H1 (cell line): Measurements from ENCODE around the gene BAAT. TPM values are rescaled to one million over a fixed set of nuclear protein-coding genes. Genes with fewer than 3 reads are reported as not detected.

Experiments
- CTCF ChIA-PET: fragments of 300-600 bp; sonication (Branson Sonifier 250); formaldehyde crosslinking; loops from one replicate; lab custom pipeline; 2021; ENCODE audit not compliant: partially characterized antibody; lab: Charles Lee
- POLR2A ChIA-PET: fragments of 300-600 bp; sonication (Branson Sonifier 250); formaldehyde crosslinking; loops from one replicate; lab custom pipeline; 2021; ENCODE audit warnings: inconsistent platforms; ENCODE audit not compliant: partially characterized antibody; lab: Charles Lee
- DNase-seq, 2 experiments: peaks; one replicate each; pipeline versions ENCODE4 v3.0.0 to v3.0.0-alpha.2; 2010 to 2022; ENCODE audit warnings: low spot score in 2 of 2, low read depth in 1 of 2, mixed read lengths in 1 of 2
- FAIRE-seq: peaks from 2 replicates; lab custom pipeline; 2011; peaks lifted over from hg19 to GRCh38; lab: Jason Lieb, UNC
- H2AFZ ChIP-seq: 2 replicates; pipeline ENCODE4 v1.8.1; 2012; ENCODE audit warnings: low read length, inconsistent platforms
- H2AK5ac ChIP-seq: 2 replicates; pipeline ENCODE4 v1.6.1; 2013; ENCODE audit warnings: low read depth, low read length
- H2BK120ac ChIP-seq: replicated peaks from 2 replicates; pipeline ENCODE3; 2013; ENCODE audit warnings: low read depth, low read length, inconsistent platforms
- H2BK12ac ChIP-seq: 2 replicates; pipeline ENCODE4 v1.6.1; 2013; ENCODE audit warnings: low read depth, low read length
- H2BK15ac ChIP-seq: 2 replicates; pipeline ENCODE4 v1.6.1; 2013; ENCODE audit warnings: low read length
- H2BK20ac ChIP-seq: 2 replicates; pipeline ENCODE4 v1.6.1; 2013; ENCODE audit warnings: low read length
- H2BK5ac ChIP-seq: 2 replicates; pipeline ENCODE4 v1.6.1; 2013; ENCODE audit warnings: low read depth, low read length
- H3K14ac ChIP-seq: 2 replicates; pipeline ENCODE4 v1.6.1; 2013; ENCODE audit warnings: inconsistent platforms; ENCODE audit not compliant: insufficient read length
- H3K18ac ChIP-seq: 2 replicates; pipeline ENCODE4 v1.6.1; 2013; ENCODE audit warnings: low read length; ENCODE audit errors: extremely low read depth
- H3K23ac ChIP-seq: 2 replicates; pipeline ENCODE4 v1.6.1; 2013; ENCODE audit warnings: inconsistent platforms; ENCODE audit not compliant: insufficient read length
- H3K23me2 ChIP-seq: 2 replicates; pipeline ENCODE4 v1.6.1; 2013; ENCODE audit warnings: low read depth, low read length
- H3K27ac ChIP-seq: 2 replicates; pipeline ENCODE4 v1.6.1; 2011; ENCODE audit warnings: low read depth, low read length, inconsistent platforms
- H3K27me3 ChIP-seq, 4 experiments: replicated peaks in 1 of 4; 1 replicate in 1 of 4; 2 replicates in 3 of 4; pipeline versions ENCODE4 v1.6.1 to v1.8.1; 2011 to 2013; ENCODE audit warnings: low read length in 3 of 4, mild to moderate bottlenecking in 3 of 4, inconsistent platforms in 2 of 4, mixed read lengths in 2 of 4, moderate library complexity in 1 of 4; ENCODE audit not compliant: control insufficient read depth in 3 of 4, insufficient read depth in 3 of 4; ENCODE audit errors: extremely low read depth in 1 of 4
- H3K36me3 ChIP-seq, 4 experiments: 2 replicates each; pipeline versions ENCODE4 v1.6.1 to v1.8.1; 2011 to 2013; ENCODE audit warnings: mild to moderate bottlenecking in 4 of 4, low read length in 3 of 4, moderate library complexity in 2 of 4, control low read depth in 1 of 4, inconsistent platforms in 1 of 4; ENCODE audit not compliant: insufficient read depth in 4 of 4, control insufficient read depth in 2 of 4
- H3K4ac ChIP-seq: replicated peaks from 2 replicates; pipeline ENCODE3; 2013; ENCODE audit warnings: low read length, low read depth, mixed read lengths, inconsistent platforms; ENCODE audit not compliant: insufficient read length
- H3K4me1 ChIP-seq, 4 experiments: replicated peaks in 1 of 4; 1 replicate in 1 of 4; 2 replicates in 3 of 4; pipeline versions ENCODE4 v1.6.1 to v1.8.1; 2011 to 2013; ENCODE audit warnings: low read length in 3 of 4, inconsistent platforms in 2 of 4, mixed read lengths in 1 of 4; ENCODE audit not compliant: insufficient read depth in 4 of 4, control insufficient read depth in 3 of 4
- H3K4me2 ChIP-seq, 2 experiments: 2 replicates each; pipeline versions ENCODE4 v1.6.1 to v1.8.1; 2011 to 2013; ENCODE audit warnings: low read depth in 2 of 2, low read length in 2 of 2, control low read depth in 1 of 2, inconsistent platforms in 1 of 2, mild to moderate bottlenecking in 1 of 2; ENCODE audit not compliant: insufficient read depth in 1 of 2
- H3K4me3 ChIP-seq, 4 experiments: fragments of 200-600, 300-600 bp in 1 of 4; sonication (generic), shearing (Covaris generic), sonication (Bioruptor Twin) in 1 of 4; 2 replicates each; pipeline versions ENCODE4 v1.5.1 to v1.8.1; 2011 to 2016; ENCODE audit warnings: low read length in 4 of 4, low read depth in 3 of 4, control low read depth in 2 of 4, inconsistent platforms in 2 of 4, mild to moderate bottlenecking in 2 of 4, mixed read lengths in 1 of 4, moderate library complexity in 1 of 4; ENCODE audit not compliant: insufficient read depth in 2 of 4; ENCODE audit errors: extremely low read depth in 1 of 4
- H3K56ac ChIP-seq: replicated peaks from 2 replicates; pipeline ENCODE3; 2013; ENCODE audit warnings: low read depth, mild to moderate bottlenecking, mixed read lengths, low read length, inconsistent platforms; ENCODE audit not compliant: insufficient read length
- H3K79me1 ChIP-seq: 2 replicates; pipeline ENCODE4 v1.6.1; 2013; ENCODE audit warnings: low read depth, low read length, control low read depth
- H3K79me2 ChIP-seq, 2 experiments: 2 replicates each; pipeline versions ENCODE4 v1.6.1 to v1.8.1; 2012 to 2013; ENCODE audit warnings: low read length in 2 of 2, mild to moderate bottlenecking in 2 of 2, inconsistent platforms in 1 of 2; ENCODE audit not compliant: insufficient read depth in 2 of 2, control insufficient read depth in 1 of 2
- H3K9ac ChIP-seq, 4 experiments: replicated peaks in 1 of 4; 1 replicate in 1 of 4; 2 replicates in 3 of 4; pipeline versions ENCODE4 v1.6.1 to v1.8.1; 2011 to 2013; ENCODE audit warnings: low read depth in 3 of 4, low read length in 3 of 4, control low read depth in 2 of 4, mild to moderate bottlenecking in 2 of 4, moderate library complexity in 2 of 4, inconsistent platforms in 1 of 4; ENCODE audit errors: extremely low read depth in 1 of 4
- H3K9me3 ChIP-seq, 2 experiments: 2 replicates each; pipeline versions ENCODE4 v1.6.1 to v1.8.1; 2012 to 2013; ENCODE audit warnings: mild to moderate bottlenecking in 2 of 2, moderate library complexity in 2 of 2, control low read depth in 1 of 2, inconsistent platforms in 1 of 2, low read depth in 1 of 2, low read length in 1 of 2, mixed read lengths in 1 of 2; ENCODE audit not compliant: insufficient read depth in 2 of 2
- H4K20me1 ChIP-seq, 2 experiments: replicated peaks in 1 of 2; 2 replicates each; pipeline versions ENCODE3 to v1.8.1; 2011 to 2013; ENCODE audit warnings: inconsistent platforms in 2 of 2, low read length in 2 of 2, mild to moderate bottlenecking in 1 of 2; ENCODE audit not compliant: insufficient read depth in 2 of 2, control insufficient read depth in 1 of 2
- H4K5ac ChIP-seq: 2 replicates; pipeline ENCODE4 v1.6.1; 2013; ENCODE audit warnings: low read length, low read depth, mixed read lengths, inconsistent platforms; ENCODE audit not compliant: insufficient read length
- H4K8ac ChIP-seq: 2 replicates; pipeline ENCODE4 v1.8.0; 2013; ENCODE audit warnings: mild to moderate bottlenecking, moderate library complexity, low read length, inconsistent platforms; ENCODE audit not compliant: insufficient read depth; ENCODE audit errors: extremely low read depth
- H4K91ac ChIP-seq: replicated peaks from 2 replicates; pipeline ENCODE3; 2013; ENCODE audit warnings: low read length, mixed read lengths, inconsistent platforms; ENCODE audit not compliant: insufficient read length
- BACH1 ChIP-seq: IDR thresholded peaks from 2 replicates; pipeline ENCODE4 v1.6.1; 2012; ENCODE audit warnings: low read length, improper control_type of control experiment
- CTBP2 ChIP-seq: IDR thresholded peaks from 2 replicates; pipeline ENCODE4 v1.7.0; 2011; ENCODE audit warnings: borderline replicate concordance, mild to moderate bottlenecking, moderate library complexity, mixed read lengths, low read length; ENCODE audit not compliant: insufficient read depth, insufficient read length
- HDAC6 ChIP-seq: IDR thresholded peaks from one replicate; pipeline ENCODE4 v1.7.1; 2012; ENCODE audit warnings: low read depth, mild to moderate bottlenecking, inconsistent platforms, low read length, moderate library complexity
- JUN ChIP-seq: IDR thresholded peaks from 2 replicates; pipeline ENCODE4 v1.6.1; 2011; ENCODE audit warnings: low read depth, mild to moderate bottlenecking, improper control_type of control experiment, low read length
- NRF1 ChIP-seq: IDR thresholded peaks from 2 replicates; pipeline ENCODE4 v1.6.1; 2011; ENCODE audit warnings: mild to moderate bottlenecking, low read depth, low read length, improper control_type of control experiment
- POLR2A ChIP-seq, 2 experiments: IDR thresholded peaks; 1 replicate in 1 of 2; 2 replicates in 1 of 2; pipeline ENCODE4 v1.6.1; 2011; ENCODE audit warnings: low read depth in 2 of 2, low read length in 2 of 2, mild to moderate bottlenecking in 2 of 2; ENCODE audit errors: control extremely low read depth in 1 of 2
- RNF2 ChIP-seq: fragments of 200-900, 300-1000 bp; sonication (generic); IDR thresholded peaks from 2 replicates; pipeline ENCODE4 v1.7.1; 2016; ENCODE audit warnings: borderline replicate concordance, low read depth, mild to moderate bottlenecking, antibody characterized with exemption, low read length; ENCODE audit not compliant: poor library complexity, severe bottlenecking; ENCODE audit errors: missing control alignments
- SIN3A ChIP-seq, 2 experiments: IDR thresholded peaks in 1 of 2; conservative IDR thresholded peaks in 1 of 2; 2 replicates each; pipeline ENCODE4 v1.6.1; 2011 to 2012; ENCODE audit warnings: low read length in 2 of 2, improper control_type of control experiment in 1 of 2, low read depth in 1 of 2, mild to moderate bottlenecking in 1 of 2
- SIX5 ChIP-seq: IDR thresholded peaks from 2 replicates; pipeline ENCODE4 v1.6.1; 2011; ENCODE audit warnings: mild to moderate bottlenecking, low read depth, low read length
- SP2 ChIP-seq: IDR thresholded peaks from 2 replicates; pipeline ENCODE4 v1.6.1; 2012; ENCODE audit warnings: mild to moderate bottlenecking, low read length, inconsistent platforms
- TAF7 ChIP-seq: optimal IDR thresholded peaks from 2 replicates; pipeline ENCODE3; 2011; ENCODE audit warnings: low read depth, mild to moderate bottlenecking, inconsistent platforms, low read length, moderate library complexity, borderline replicate concordance
- YY1 ChIP-seq: IDR thresholded peaks from 2 replicates; pipeline ENCODE4 v1.6.1; 2011; ENCODE audit warnings: low read depth, mild to moderate bottlenecking, low read length
- polyA plus RNA-seq, 7 experiments: library from polyadenylated mRNA; depleted of rRNA in 3 of 7; stranded (reverse) in 5 of 7; unstranded in 2 of 7; fragments of >200 nt in 5 of 7; fragments of 200-250 nt in 2 of 7; gene quantifications; 1 replicate in 5 of 7; 2 replicates in 1 of 7; 4 replicates in 1 of 7; pipeline versions ENCODE4 v1.2.1 to v1.2.3, GENCODE V29; 2011 to 2013; ENCODE audit warnings: missing spikeins in 2 of 7, mixed read lengths in 2 of 7
- total RNA-seq: library from RNA; stranded (reverse); fragmentation: NEBNext Ultra II Directional; extraction: Animal tissue kit (Norgen Biotek cat#: 25700); gene quantifications from 2 replicates; pipeline ENCODE4 v1.2.1, GENCODE V29; 2021
- TF ChIP-seq, protein P1 (sequence below), 3 experiments: IDR thresholded peaks; 1 replicate in 2 of 3; 2 replicates in 1 of 3; pipeline versions ENCODE4 v1.5.1 to v1.6.1; 2011; ENCODE audit warnings: low read length in 3 of 3, mild to moderate bottlenecking in 3 of 3, inconsistent platforms in 2 of 3, low read depth in 1 of 3, moderate library complexity in 1 of 3; ENCODE audit not compliant: insufficient read depth in 1 of 3; ENCODE audit errors: control extremely low read depth in 1 of 3

Gene BAAT
- total and polyA plus RNA-seq, 2 of the 8 experiments (the other 6 are each of a cell fraction or from before 2014, with no cell fraction given), result 0.09 to 0.17 TPM

DNA sequence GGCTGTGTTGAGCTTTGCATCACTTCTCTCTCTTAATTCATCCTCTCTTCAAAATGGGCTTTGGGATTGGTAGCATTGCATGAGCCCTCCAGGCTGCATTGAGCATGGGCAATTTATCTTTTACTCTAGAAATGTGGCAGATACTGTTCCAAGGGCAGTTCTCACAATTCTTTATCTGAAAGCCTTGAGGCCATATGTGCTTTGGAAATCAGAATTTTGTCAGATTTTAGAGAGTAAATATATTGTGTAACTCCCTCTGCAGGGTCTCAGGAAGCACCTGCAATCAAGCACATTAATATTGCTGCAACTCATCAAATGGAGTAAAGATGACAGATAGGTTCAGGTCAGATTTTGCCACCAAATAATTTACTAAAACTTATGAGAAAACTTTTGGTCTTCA is 33.2 kb upstream of the BAAT start:
- Histone ChIP-seq H2AFZ (no peak overlapping the region), H3K23me2 (no peaks in the 10 kb centered on the region; the same call in 1 of the 2 replicates), H3K56ac (no peak overlapping the region), H3K9ac (no peak overlapping the region), H3K14ac (no peak overlapping the region), H4K5ac (no peak overlapping the region), H3K9me3 (no peaks in the 10 kb centered on the region), H2BK5ac (no peak overlapping the region), H2BK120ac (no peak overlapping the region), H4K91ac (no peak overlapping the region), H3K36me3 (no peaks in the 10 kb centered on the region), H3K23ac (no peak overlapping the region), H3K4ac (no peak overlapping the region), H4K20me1 (no peaks in the 10 kb centered on the region), H3K27me3 (no peaks in the 10 kb centered on the region), H3K79me2 (no peaks in the 10 kb centered on the region), H4K8ac (no peak overlapping the region), H3K18ac (no peak overlapping the region), H2BK20ac (no peak overlapping the region), H2BK12ac (no peak overlapping the region), H2AK5ac (no peak overlapping the region), H3K4me3 (no peak overlapping the region), H3K79me1 (no peaks in the 10 kb centered on the region), H2BK15ac (no peak overlapping the region), H3K4me1 (no peaks in the 10 kb centered on the region), H3K27ac (no peak overlapping the region), H3K4me2 (no peak overlapping the region)
- no peak for FAIRE-seq
- ChIA-PET POLR2A (interaction anchor here (2.6 kb wide), 1 partner anchor 19 kb away, joined by 6 read pairs; the partner anchor contains the start of genes MRPL50 and ZNF189), CTCF (interaction anchor here (1.8 kb wide), 1 partner anchor 112 kb away, joined by 4 read pairs; no protein-coding TSS in a partner anchor)
- no peak for DNase-seq
- TF ChIP-seq, protein P1, sequence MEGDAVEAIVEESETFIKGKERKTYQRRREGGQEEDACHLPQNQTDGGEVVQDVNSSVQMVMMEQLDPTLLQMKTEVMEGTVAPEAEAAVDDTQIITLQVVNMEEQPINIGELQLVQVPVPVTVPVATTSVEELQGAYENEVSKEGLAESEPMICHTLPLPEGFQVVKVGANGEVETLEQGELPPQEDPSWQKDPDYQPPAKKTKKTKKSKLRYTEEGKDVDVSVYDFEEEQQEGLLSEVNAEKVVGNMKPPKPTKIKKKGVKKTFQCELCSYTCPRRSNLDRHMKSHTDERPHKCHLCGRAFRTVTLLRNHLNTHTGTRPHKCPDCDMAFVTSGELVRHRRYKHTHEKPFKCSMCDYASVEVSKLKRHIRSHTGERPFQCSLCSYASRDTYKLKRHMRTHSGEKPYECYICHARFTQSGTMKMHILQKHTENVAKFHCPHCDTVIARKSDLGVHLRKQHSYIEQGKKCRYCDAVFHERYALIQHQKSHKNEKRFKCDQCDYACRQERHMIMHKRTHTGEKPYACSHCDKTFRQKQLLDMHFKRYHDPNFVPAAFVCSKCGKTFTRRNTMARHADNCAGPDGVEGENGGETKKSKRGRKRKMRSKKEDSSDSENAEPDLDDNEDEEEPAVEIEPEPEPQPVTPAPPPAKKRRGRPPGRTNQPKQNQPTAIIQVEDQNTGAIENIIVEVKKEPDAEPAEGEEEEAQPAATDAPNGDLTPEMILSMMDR (IDR thresholded peaks at IDR 0.05; ENCODE audit: control extremely low read depth in 1 of 3, insufficient read depth in 1 of 3, low read depth in 1 of 3, low read length in 3 of 3), result no peak
- TF ChIP-seq TAF7 (no peak), HDAC6 (no peak), BACH1 (no peak), CTBP2 (no peak), JUN (no peak), SP2 (no peak), NRF1 (no peak), POLR2A (IDR thresholded peaks at IDR 0.05; ENCODE audit: control extremely low read depth in 1 of 2, low read depth in 2 of 2, low read length in 2 of 2) (no peak), SIN3A (conservative IDR thresholded peaks at IDR 0.05 in 1 of 2, IDR thresholded peaks at IDR 0.05 in 1 of 2; ENCODE audit: low read depth in 1 of 2, low read length in 2 of 2) (no peak), RNF2 (no peak), YY1 (no peak), SIX5 (no peak)
